MM.1S (cell line): ENCODE measurements around the gene MEDAG.

ENCODE experiments used
- DNase-seq: peaks from one replicate; pipeline ENCODE4 v3.0.0-alpha.2; 2015
- H2AFZ ChIP-seq: fragments of 300-600 bp; sonication (generic); 2 replicates; pipeline ENCODE4 v1.6.0; 2016; ENCODE audit warnings: antibody characterized with exemption, low read length
- H3F3A ChIP-seq: fragments of 300-600 bp; sonication (generic); 2 replicates; pipeline ENCODE4 v1.6.1; 2016; ENCODE audit warnings: mild to moderate bottlenecking, antibody characterized with exemption, low read length, moderate library complexity, mixed read lengths; ENCODE audit not compliant: insufficient read depth
- H3K27ac ChIP-seq: fragments of 300-600 bp; sonication (generic); 2 replicates; pipeline ENCODE4 v1.5.1; 2016; ENCODE audit warnings: mild to moderate bottlenecking, low read length
- H3K27me3 ChIP-seq: fragments of 300-600 bp; sonication (generic); replicated peaks from 2 replicates; pipeline ENCODE4 v1.6.0; 2016; ENCODE audit warnings: low read length; ENCODE audit not compliant: insufficient read depth
- H3K36me3 ChIP-seq: fragments of 300-600 bp; sonication (generic); replicated peaks from 2 replicates; pipeline ENCODE4 v1.6.1; 2016; ENCODE audit warnings: mild to moderate bottlenecking, low read length, mixed read lengths; ENCODE audit not compliant: insufficient read depth
- H3K4me1 ChIP-seq: fragments of 300-600 bp; sonication (generic); 2 replicates; pipeline ENCODE4 v1.6.1; 2016; ENCODE audit warnings: low read length, mixed read lengths
- H3K4me2 ChIP-seq: fragments of 300-600 bp; sonication (generic); 2 replicates; pipeline ENCODE4 v1.6.0; 2016; ENCODE audit warnings: low read depth, low read length
- H3K4me3 ChIP-seq: fragments of 300-600 bp; sonication (generic); 2 replicates; pipeline ENCODE4 v1.5.1; 2016; ENCODE audit warnings: low read length, mixed read lengths
- H3K79me2 ChIP-seq: fragments of 300-600 bp; sonication (generic); 2 replicates; pipeline ENCODE4 v1.6.1; 2016; ENCODE audit warnings: mixed run types, low read length, mixed read lengths
- H3K9ac ChIP-seq: fragments of 300-600 bp; sonication (generic); 2 replicates; pipeline ENCODE4 v1.6.1; 2016; ENCODE audit warnings: low read length, mixed read lengths
- H3K9me2 ChIP-seq: fragments of 300-600 bp; sonication (generic); replicated peaks from 2 replicates; pipeline ENCODE4 v1.6.1; 2016; ENCODE audit warnings: mild to moderate bottlenecking, low read length, mixed read lengths; ENCODE audit not compliant: insufficient read depth
- H3K9me3 ChIP-seq: fragments of 300-600 bp; sonication (generic); replicated peaks from 2 replicates; pipeline ENCODE4 v1.6.1; 2016; ENCODE audit warnings: mild to moderate bottlenecking, low read length, mixed read lengths; ENCODE audit not compliant: insufficient read depth
- H4K20me1 ChIP-seq: fragments of 300-600 bp; sonication (generic); 2 replicates; pipeline ENCODE4 v1.6.1; 2016; ENCODE audit warnings: mild to moderate bottlenecking, low read length, moderate library complexity, mixed read lengths; ENCODE audit not compliant: insufficient read depth
- CTCF ChIP-seq: fragments of 300-600 bp; sonication (generic); IDR thresholded peaks from 2 replicates; pipeline ENCODE4 v1.5.1; 2016; ENCODE audit warnings: antibody characterized with exemption, low read length, mixed read lengths
- EZH2 ChIP-seq: fragments of 300-600 bp; sonication (generic); optimal IDR thresholded peaks from 2 replicates; pipeline ENCODE3; 2017; ENCODE audit warnings: low read depth, mild to moderate bottlenecking, antibody characterized with exemption, low read length, mixed read lengths
- EZH2phosphoT487 ChIP-seq: fragments of 300-600 bp; sonication (generic); IDR thresholded peaks from 2 replicates; pipeline ENCODE4 v1.6.1; 2018; ENCODE audit warnings: antibody characterized with exemption, low read length

Gene MEDAG

DNA sequence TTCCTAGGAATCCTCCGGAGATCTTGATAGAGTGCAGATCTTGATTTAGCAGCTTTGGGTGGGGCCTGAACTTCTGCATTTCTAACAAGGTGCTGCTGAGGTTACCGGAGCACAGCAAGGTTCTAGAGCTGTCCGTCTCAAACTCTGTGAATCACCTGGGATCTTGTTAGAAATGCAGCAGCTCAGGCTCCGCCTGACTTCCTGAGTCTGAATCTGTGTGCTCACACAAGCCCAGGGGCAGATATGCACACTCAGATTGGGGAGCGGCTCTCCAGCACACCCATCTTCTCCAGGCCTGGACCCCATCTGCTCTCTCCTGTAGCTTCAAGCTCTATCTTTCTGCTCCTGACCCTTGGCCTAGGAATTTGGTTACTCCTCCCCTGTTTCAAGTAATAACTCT, 22.9 kb downstream of the MEDAG start:
- H3F3A ChIP-seq, result no peaks in the 10 kb centered on the region
- DNase-seq, result no peak
- TF ChIP-seq EZH2phosphoT487 (no peak), EZH2 (no peak), CTCF (no peak)

GRCh38 chr13:30932481-30933353, 26.6 kb downstream of the MEDAG start, which contains the start of gene TEX26:
Gene TEX26, plus strand, starts transcription at chr13:30932656. Its CDS starts 60 bp downstream, at chr13:30932716.
- no peaks in the 10 kb centered on the region for H3F3A ChIP-seq
- no peaks in the 10 kb centered on the region for H3K4me1 ChIP-seq
- no peaks in the 10 kb centered on the region for H3K9me3 ChIP-seq
- H3K36me3 ChIP-seq, result no peaks in the 10 kb centered on the region
- H3K79me2 ChIP-seq, result no peaks in the 10 kb centered on the region
- TF ChIP-seq EZH2 (no peak), EZH2phosphoT487 (no peak), CTCF (no peak)
- H3K4me3 ChIP-seq, result no peak within 1 kb of the TSS
- no peak within 1 kb of the TSS for H3K9ac ChIP-seq
- H2AFZ ChIP-seq, result no peak within 1 kb of the TSS
- H3K27ac ChIP-seq, result no peak within 1 kb of the TSS
- H3K4me2 ChIP-seq, result no peak within 1 kb of the TSS
- no peak for DNase-seq
- H3K27me3 ChIP-seq, result no peaks in the 10 kb centered on the region
- no peaks in the 10 kb centered on the region for H3K9me2 ChIP-seq
- H4K20me1 ChIP-seq, result no peaks in the 10 kb centered on the region

More for the DNA sequence above, 22.9 kb downstream of the MEDAG start:
- Histone ChIP-seq H3K4me1 (no peaks in the 10 kb centered on the region), H3K9me3 (no peaks in the 10 kb centered on the region), H3K4me3 (no peak overlapping the region), H3K36me3 (no peaks in the 10 kb centered on the region), H3K4me2 (no peak overlapping the region), H2AFZ (no peak overlapping the region), H3K27ac (no peak overlapping the region), H3K9me2 (no peaks in the 10 kb centered on the region), H3K79me2 (no peaks in the 10 kb centered on the region), H3K9ac (no peak overlapping the region), H4K20me1 (no peaks in the 10 kb centered on the region), H3K27me3 (no peaks in the 10 kb centered on the region)

GRCh38 chr13:30933354-30933670, 27.2 kb downstream of the MEDAG start:
- no peak overlapping the region for H3K4me3 ChIP-seq
- H3K79me2 ChIP-seq, result no peaks in the 10 kb centered on the region
- no peaks in the 10 kb centered on the region for H3K27me3 ChIP-seq
- TF ChIP-seq EZH2phosphoT487, result no peak
- TF ChIP-seq EZH2, result no peak
- TF ChIP-seq CTCF, result no peak
- H3K4me1 ChIP-seq, result no peaks in the 10 kb centered on the region
- no peak for DNase-seq
- no peaks in the 10 kb centered on the region for H3K36me3 ChIP-seq
- no peaks in the 10 kb centered on the region for H3F3A ChIP-seq
- no peak overlapping the region for H3K9ac ChIP-seq
- no peaks in the 10 kb centered on the region for H3K9me3 ChIP-seq
- H3K27ac ChIP-seq, result no peak overlapping the region
- no peak overlapping the region for H2AFZ ChIP-seq
- H4K20me1 ChIP-seq, result no peaks in the 10 kb centered on the region
- no peaks in the 10 kb centered on the region for H3K9me2 ChIP-seq
- H3K4me2 ChIP-seq, result no peak overlapping the region
